HepG2 (cell line): ENCODE results near the gene AGBL2. TPM values are rescaled to one million over a fixed set of nuclear protein-coding genes. Genes with fewer than 3 reads are reported as not detected.

ENCODE experiments used
- ATAC-seq: fragments of 200-7000 bp; cut with Tn5 transposase; 3 replicates; pipeline ENCODE4 v1.9.1; 2020; ENCODE audit warnings: mild to moderate bottlenecking, moderate library complexity
- BruUV-seq: library from RNA; stranded (reverse); fragments of 400-500 nt; replicated peaks from 2 replicates; lab custom pipeline; 2021; lab: Mats Ljungman, UMichigan
- CTCF ChIA-PET: fragments of 300-600 bp; formaldehyde crosslinking; extraction: SDS; loops from one replicate; lab custom pipeline; 2021; ENCODE audit warnings: low total read pairs, inconsistent platforms, low intra/inter-chr PET ratio; lab: Yijun Ruan, JAX
- POLR2A ChIA-PET: fragments of 350-600 bp; sonication (Branson Sonifier 250); formaldehyde crosslinking; loops from one replicate; lab custom pipeline; 2020; ENCODE audit warnings: antibody characterized with exemption, inconsistent platforms; lab: Yijun Ruan, JAX
- DNase-seq: peaks from one replicate; pipeline ENCODE4 v3.0.0-alpha.2; 2015; ENCODE audit warnings: low spot score
- FAIRE-seq: peaks from 3 replicates; lab custom pipeline; 2011; peaks lifted over from hg19 to GRCh38; lab: Jason Lieb, UNC
- H2AFZ ChIP-seq: one replicate; pipeline ENCODE4 v1.6.1; 2011; ENCODE audit warnings: low read length, inconsistent platforms
- H3K27ac ChIP-seq: fragments of 300-600 bp; 3 replicates; pipeline ENCODE4 v1.8.0; 2011; ENCODE audit warnings: mixed run types, mild to moderate bottlenecking, mixed read lengths, low read length, inconsistent platforms; ENCODE audit not compliant: insufficient read depth; ENCODE audit errors: extremely low read length
- H3K27me3 ChIP-seq, 2 experiments: fragments of 200-600 bp in 1 of 2; 2 replicates in 1 of 2; 3 replicates in 1 of 2; pipeline versions ENCODE4 v1.6.0 to v1.8.0; 2011; ENCODE audit warnings: low read length in 2 of 2, mild to moderate bottlenecking in 2 of 2, moderate library complexity in 2 of 2, inconsistent platforms in 1 of 2; ENCODE audit not compliant: insufficient read depth in 2 of 2, control insufficient read depth in 1 of 2
- H3K36me3 ChIP-seq, 2 experiments: fragments of 200-600 bp in 1 of 2; replicated peaks in 1 of 2; 2 replicates in 1 of 2; 3 replicates in 1 of 2; pipeline versions ENCODE4 v1.5.1 to v1.8.0; 2011; ENCODE audit warnings: low read length in 2 of 2, inconsistent platforms in 1 of 2; ENCODE audit not compliant: insufficient read depth in 2 of 2, control insufficient read depth in 1 of 2
- H3K4me1 ChIP-seq: 2 replicates; pipeline ENCODE4 v1.5.1; 2012; ENCODE audit warnings: low read length, inconsistent platforms; ENCODE audit not compliant: insufficient read depth
- H3K4me2 ChIP-seq: 2 replicates; pipeline ENCODE4 v1.6.0; 2011; ENCODE audit warnings: low read depth, low read length, inconsistent platforms
- H3K4me3 ChIP-seq, 3 experiments: fragments of 200-600 bp in 1 of 3; sonication (generic), shearing (Covaris generic) in 1 of 3; replicated peaks in 1 of 3; 2 replicates each; pipeline ENCODE4 v1.5.1; 2011 to 2016; ENCODE audit warnings: low read length in 3 of 3, inconsistent platforms in 2 of 3, low read depth in 2 of 3, mild to moderate bottlenecking in 2 of 3, control low read depth in 1 of 3, mixed read lengths in 1 of 3; ENCODE audit not compliant: insufficient read depth in 1 of 3
- H3K79me2 ChIP-seq: one replicate; pipeline ENCODE4 v1.6.1; 2011; ENCODE audit warnings: low read length, inconsistent platforms; ENCODE audit not compliant: insufficient read depth
- H3K9ac ChIP-seq: 2 replicates; pipeline ENCODE4 v1.6.0; 2011; ENCODE audit warnings: mild to moderate bottlenecking, low read depth, low read length, inconsistent platforms; ENCODE audit not compliant: insufficient read depth
- H3K9me3 ChIP-seq: 2 replicates; pipeline ENCODE4 v1.5.1; 2012; ENCODE audit warnings: mild to moderate bottlenecking, low read length
- H4K20me1 ChIP-seq: 2 replicates; pipeline ENCODE4 v1.6.0; 2011; ENCODE audit warnings: inconsistent platforms, mild to moderate bottlenecking, low read length, moderate library complexity; ENCODE audit not compliant: insufficient read depth
- CEBPB ChIP-seq: IDR thresholded peaks from 2 replicates; pipeline ENCODE4 v1.6.1; 2011; ENCODE audit warnings: low read depth, low read length, improper control_type of control experiment, borderline replicate concordance
- CEBPG ChIP-seq: IDR thresholded peaks from 2 replicates; pipeline ENCODE4 v1.6.1; 2016
- FOXA1 ChIP-seq, 2 experiments: fragments of 450-650 bp in 1 of 2; sonication (generic) in 1 of 2; formaldehyde crosslinking in 1 of 2; IDR thresholded peaks; 2 replicates each; pipeline versions ENCODE4 v1.4.0 to v1.6.1; 2016 to 2020; ENCODE audit warnings: missing genetic modification reagents in 1 of 2
- MAFF ChIP-seq: IDR thresholded peaks from 2 replicates; pipeline ENCODE4 v1.6.1; 2011; ENCODE audit warnings: low read depth, low read length, improper control_type of control experiment
- MAFK ChIP-seq, 2 experiments: IDR thresholded peaks in 1 of 2; conservative IDR thresholded peaks in 1 of 2; 2 replicates each; pipeline ENCODE4 v1.6.1; 2011; ENCODE audit warnings: improper control_type of control experiment in 2 of 2, low read length in 2 of 2
- MED1 ChIP-seq: sonication (generic); formaldehyde crosslinking; IDR thresholded peaks from 2 replicates; pipeline ENCODE4 v1.4.0; 2020; ENCODE audit warnings: missing genetic modification reagents
- NFE2L1 ChIP-seq: sonication (generic); formaldehyde crosslinking; IDR thresholded peaks from 2 replicates; pipeline ENCODE4 v1.4.0; 2020; ENCODE audit warnings: missing genetic modification reagents, mild to moderate bottlenecking, borderline replicate concordance
- SNRNP70 ChIP-seq: fragments of 200-400 bp; formaldehyde crosslinking; IDR thresholded peaks from 2 replicates; pipeline ENCODE4 v1.6.1; 2017; ENCODE audit warnings: mild to moderate bottlenecking, low read depth, low read length, moderate library complexity
- TBX3 ChIP-seq: fragments of 450-650 bp; IDR thresholded peaks from 2 replicates; pipeline ENCODE4 v1.6.1; 2017; ENCODE audit warnings: antibody characterized with exemption, mild to moderate bottlenecking, inconsistent platforms, borderline replicate concordance
- ZFP36 ChIP-seq: fragments of 150-350 bp; IDR thresholded peaks from 2 replicates; pipeline ENCODE4 v1.6.1; 2018; ENCODE audit warnings: borderline replicate concordance, low read length, low read depth; ENCODE audit not compliant: partially characterized antibody
- ZSCAN9 ChIP-seq: IDR thresholded peaks from 2 replicates; pipeline ENCODE4 v1.6.1; 2016; ENCODE audit warnings: borderline replicate concordance
- WGBS: methylation state at CpG from one replicate; pipeline ENCODE4 v1.1.6; 2017; ENCODE audit warnings: low lambda C conversion rate; 5-methylcytosine and 5-hydroxymethylcytosine counted together
- in situ Hi-C: cut with HindIII; loops from 2 replicates; pipeline ENCODE4 v1.10.0; 2017; ENCODE audit warnings: low pct_unique_long_range_greater_than_20kb; ENCODE audit not compliant: extremely low pct_ligation_motif_present
- intact Hi-C: fragments of 100-400 bp; cut with micrococcal nuclease; formaldehyde crosslinking; loops from one replicate; pipeline ENCODE4 v1.10.0; 2022; ENCODE audit not compliant: unreplicated experiment
- polyA plus RNA-seq, 8 experiments: library from polyadenylated mRNA; depleted of rRNA in 3 of 8; stranded (reverse) in 7 of 8; unstranded in 1 of 8; fragments of >200 nt; fragmentation: Illumina TruSeq in 4 of 8; extraction: Trizol in 4 of 8; gene quantifications; 2 replicates each; pipeline versions ENCODE4 v1.2.1 to v1.2.3, GENCODE V29; 2011 to 2016; ENCODE audit warnings: low read depth in 4 of 8, missing spikeins in 1 of 8, mixed read lengths in 1 of 8; ENCODE audit not compliant: insufficient read depth in 1 of 8
- total RNA-seq, 5 experiments: library from RNA; depleted of rRNA; stranded (reverse); fragments of >200 nt; fragmentation: Illumina TruSeq; extraction: Trizol; gene quantifications; 2 replicates each; pipeline ENCODE4 v1.2.3, GENCODE V29; 2016; ENCODE audit warnings: low read depth in 1 of 5
- TF ChIP-seq, protein P1 (sequence below): sonication (generic); formaldehyde crosslinking; IDR thresholded peaks from 2 replicates; pipeline ENCODE4 v1.4.0; 2020; ENCODE audit warnings: missing genetic modification reagents
- TF ChIP-seq, protein P2 (sequence below): sonication (generic); formaldehyde crosslinking; IDR thresholded peaks from 2 replicates; pipeline ENCODE4 v1.9.0; 2022; ENCODE audit warnings: missing genetic modification reagents, mild to moderate bottlenecking, borderline replicate concordance
- TF ChIP-seq, protein P3 (sequence below): sonication (generic); formaldehyde crosslinking; IDR thresholded peaks from 2 replicates; pipeline ENCODE4 v1.5.1; 2020; ENCODE audit warnings: mild to moderate bottlenecking, missing genetic modification reagents

The AGBL2 gene
- total and polyA plus RNA-seq, 2 of the 13 experiments (the other 11 are each of a cell fraction or from before 2014, with no cell fraction given): 1.6 to 5.7 TPM

DNA sequence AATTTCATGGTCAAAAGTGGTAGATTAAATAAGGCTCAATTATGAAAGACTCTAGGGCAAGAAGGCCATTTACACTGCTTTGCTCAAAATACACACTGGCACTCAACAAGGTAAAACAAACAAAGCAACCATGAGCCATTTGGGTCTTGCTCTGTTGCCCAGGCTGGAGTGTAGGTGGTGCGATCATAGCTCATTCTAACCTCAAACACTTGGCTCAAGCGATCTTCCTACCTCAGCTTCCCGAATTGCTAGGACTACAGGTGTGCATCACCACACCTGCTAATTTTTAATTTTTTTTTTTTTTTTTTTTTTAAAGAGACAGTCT lies 10.9 kb upstream of the AGBL2 start (continued):
- TF ChIP-seq, protein P1, sequence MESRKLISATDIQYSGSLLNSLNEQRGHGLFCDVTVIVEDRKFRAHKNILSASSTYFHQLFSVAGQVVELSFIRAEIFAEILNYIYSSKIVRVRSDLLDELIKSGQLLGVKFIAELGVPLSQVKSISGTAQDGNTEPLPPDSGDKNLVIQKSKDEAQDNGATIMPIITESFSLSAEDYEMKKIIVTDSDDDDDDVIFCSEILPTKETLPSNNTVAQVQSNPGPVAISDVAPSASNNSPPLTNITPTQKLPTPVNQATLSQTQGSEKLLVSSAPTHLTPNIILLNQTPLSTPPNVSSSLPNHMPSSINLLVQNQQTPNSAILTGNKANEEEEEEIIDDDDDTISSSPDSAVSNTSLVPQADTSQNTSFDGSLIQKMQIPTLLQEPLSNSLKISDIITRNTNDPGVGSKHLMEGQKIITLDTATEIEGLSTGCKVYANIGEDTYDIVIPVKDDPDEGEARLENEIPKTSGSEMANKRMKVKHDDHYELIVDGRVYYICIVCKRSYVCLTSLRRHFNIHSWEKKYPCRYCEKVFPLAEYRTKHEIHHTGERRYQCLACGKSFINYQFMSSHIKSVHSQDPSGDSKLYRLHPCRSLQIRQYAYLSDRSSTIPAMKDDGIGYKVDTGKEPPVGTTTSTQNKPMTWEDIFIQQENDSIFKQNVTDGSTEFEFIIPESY (CRISPR knock-in tag): no peak
- no peak for TF ChIP-seq FOXA1 (IDR thresholded peaks at IDR 0.05)
- peak; percentile 55 for TF ChIP-seq FOXA1 (CRISPR knock-in tag; IDR thresholded peaks at IDR 0.05)
- TF ChIP-seq TBX3: no peak
- TF ChIP-seq, all 625 proteins: peak for 11

DNA sequence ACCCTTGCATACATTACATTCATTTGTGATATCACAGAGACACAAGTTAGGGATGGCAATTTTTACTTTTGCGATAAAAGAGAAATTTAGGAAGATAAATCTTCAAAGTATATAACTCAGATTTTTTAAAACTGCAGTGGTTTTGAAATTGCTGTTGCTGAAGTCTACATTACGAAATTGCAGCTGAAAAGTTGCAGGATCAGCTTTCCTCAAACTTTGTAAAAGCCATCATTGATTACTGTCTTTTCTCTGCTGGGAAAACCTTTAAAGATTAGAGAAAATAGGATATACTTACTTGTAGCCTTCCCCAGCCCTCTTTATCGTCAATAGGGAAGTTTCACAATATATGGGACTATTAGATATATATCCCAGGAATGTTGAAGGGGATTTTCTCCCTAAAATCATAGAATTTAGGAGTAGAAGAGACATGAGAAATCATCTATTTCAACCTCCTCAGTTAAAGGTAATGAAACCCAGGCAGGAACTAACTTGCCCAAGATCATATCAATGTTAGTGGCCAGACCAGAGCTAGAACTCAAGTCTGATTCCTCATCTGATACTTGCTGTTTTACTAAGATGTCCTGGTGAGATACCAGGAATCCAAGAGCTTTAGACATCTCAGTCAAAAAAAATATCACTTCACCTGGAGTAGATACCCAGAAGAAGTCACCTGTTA lies 10.4 kb upstream of the AGBL2 start:
- no peaks in the 10 kb centered on the region for H3K27me3 ChIP-seq
- in situ Hi-C loops (loop anchor here (10.0 kb wide), 1 partner anchor 81 kb away; the partner anchor contains the start of gene MTCH2), intact Hi-C loops (no loop called here)
- peaks cover 2% of the 10 kb centered on the region; the same call in 1 of the 2 replicates for H4K20me1 ChIP-seq
- H3K4me2 ChIP-seq: no peak overlapping the region
- ATAC-seq (no peak), DNase-seq (peak; percentile 8), FAIRE-seq (no peak)
- POLR2A ChIA-PET: interaction anchor here (1.3 kb wide), 1 partner anchor 10 kb away, joined by 5 read pairs; the partner anchor contains the start of gene AGBL2
- no peaks in the 10 kb centered on the region for H3K9me3 ChIP-seq
- peaks cover 71% of the 10 kb centered on the region for H3K4me1 ChIP-seq
- CTCF ChIA-PET: no interaction called here
- no peaks in the 10 kb centered on the region for H3K79me2 ChIP-seq
- 63% methylated on average over 3 of the region's 3 CpGs for WGBS
- no peak overlapping the region for H3K4me3 ChIP-seq
- peaks cover 15 to 42% of the 10 kb centered on the region in 2 experiments for H3K36me3 ChIP-seq
- peak overlapping the region; percentile 67 for H3K27ac ChIP-seq
- no peak overlapping the region for H2AFZ ChIP-seq
- H3K9ac ChIP-seq: no peak overlapping the region
- no TSS peak for BruUV-seq
- TF ChIP-seq CEBPG (peak; percentile 54), NFE2L1 (no peak), ZFP36 (no peak), MAFF (peak; percentile 70), SNRNP70 (no peak), MED1 (CRISPR knock-in tag) (0 out of 2 replicates have a peak, but pooled peaks have one; percentile 21), CEBPB (peak; percentile 65; the same call in 1 of the 2 replicates), ZSCAN9 (no peak), MAFK (conservative IDR thresholded peaks at IDR 0.05 in 1 of 2, IDR thresholded peaks at IDR 0.05 in 1 of 2; ENCODE audit: low read length in 2 of 2) (peak; percentile 68 to 78)
- TF ChIP-seq, protein P2, sequence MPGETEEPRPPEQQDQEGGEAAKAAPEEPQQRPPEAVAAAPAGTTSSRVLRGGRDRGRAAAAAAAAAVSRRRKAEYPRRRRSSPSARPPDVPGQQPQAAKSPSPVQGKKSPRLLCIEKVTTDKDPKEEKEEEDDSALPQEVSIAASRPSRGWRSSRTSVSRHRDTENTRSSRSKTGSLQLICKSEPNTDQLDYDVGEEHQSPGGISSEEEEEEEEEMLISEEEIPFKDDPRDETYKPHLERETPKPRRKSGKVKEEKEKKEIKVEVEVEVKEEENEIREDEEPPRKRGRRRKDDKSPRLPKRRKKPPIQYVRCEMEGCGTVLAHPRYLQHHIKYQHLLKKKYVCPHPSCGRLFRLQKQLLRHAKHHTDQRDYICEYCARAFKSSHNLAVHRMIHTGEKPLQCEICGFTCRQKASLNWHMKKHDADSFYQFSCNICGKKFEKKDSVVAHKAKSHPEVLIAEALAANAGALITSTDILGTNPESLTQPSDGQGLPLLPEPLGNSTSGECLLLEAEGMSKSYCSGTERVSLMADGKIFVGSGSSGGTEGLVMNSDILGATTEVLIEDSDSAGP: no peak
- TF ChIP-seq, protein P3, sequence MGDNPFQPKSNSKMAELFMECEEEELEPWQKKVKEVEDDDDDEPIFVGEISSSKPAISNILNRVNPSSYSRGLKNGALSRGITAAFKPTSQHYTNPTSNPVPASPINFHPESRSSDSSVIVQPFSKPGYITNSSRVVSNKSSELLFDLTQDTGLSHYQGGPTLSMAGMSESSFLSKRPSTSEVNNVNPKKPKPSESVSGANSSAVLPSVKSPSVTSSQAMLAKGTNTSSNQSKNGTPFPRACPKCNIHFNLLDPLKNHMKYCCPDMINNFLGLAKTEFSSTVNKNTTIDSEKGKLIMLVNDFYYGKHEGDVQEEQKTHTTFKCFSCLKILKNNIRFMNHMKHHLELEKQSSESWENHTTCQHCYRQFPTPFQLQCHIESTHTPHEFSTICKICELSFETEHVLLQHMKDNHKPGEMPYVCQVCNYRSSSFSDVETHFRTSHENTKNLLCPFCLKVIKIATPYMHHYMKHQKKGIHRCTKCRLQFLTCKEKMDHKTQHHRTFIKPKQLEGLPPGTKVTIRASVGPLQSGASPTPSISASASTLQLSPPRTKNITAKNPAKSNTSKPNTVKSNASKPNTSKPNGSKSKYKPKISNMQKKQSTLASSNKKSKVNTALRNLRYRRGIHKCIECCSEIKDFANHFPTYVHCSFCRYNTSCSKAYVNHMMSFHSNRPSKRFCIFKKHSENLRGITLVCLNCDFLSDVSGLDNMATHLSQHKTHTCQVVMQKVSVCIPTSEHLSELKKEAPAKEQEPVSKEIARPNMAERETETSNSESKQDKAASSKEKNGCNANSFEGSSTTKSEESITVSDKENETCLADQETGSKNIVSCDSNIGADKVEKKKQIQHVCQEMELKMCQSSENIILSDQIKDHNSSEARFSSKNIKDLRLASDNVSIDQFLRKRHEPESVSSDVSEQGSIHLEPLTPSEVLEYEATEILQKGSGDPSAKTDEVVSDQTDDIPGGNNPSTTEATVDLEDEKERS (CRISPR knock-in tag): no peak
